ENCODE data around the gene RNF112. TPM values are rescaled to one million over a fixed set of nuclear protein-coding genes. Genes with fewer than 3 reads are reported as not detected.
A peak's percentile ranks its signal among the peaks of the same experiment; 100 is the strongest.

The RNF112 gene
- total and polyA plus RNA-seq, 7 experiments from 2014 or later, result 0.15 to 2.3 (median 1.1) TPM; not detected in 1

- Mint-ChIP-seq H3K4me3 (peak overlapping the region in 5 of 10 donors; percentile 9 to 94 (median 92)), H3K4me1 (peaks cover 0 to 30% (median 6%) of the 10 kb centered on the region in 7 donors), H3K36me3 (no peaks in the 10 kb centered on the region), H3K27me3 (peaks cover 7 to 21% (median 16%) of the 10 kb centered on the region in 5 donors), H3K27ac (peak overlapping the region in 2 of 9 donors; percentile 19 to 66), H3K9me3 (no peaks in the 10 kb centered on the region)
- Histone ChIP-seq H3K27ac (ENCODE audit: low read depth, low read length) (no peak overlapping the region), H3K4me1 (ENCODE audit: control insufficient read depth in 2 of 2, insufficient read depth in 2 of 2, low read length in 2 of 2) (peaks cover 6 to 11% of the 10 kb centered on the region in 2 donors), H3K9me3 (ENCODE audit: control insufficient read depth in 2 of 3, low read length in 3 of 3) (no peaks in the 10 kb centered on the region), H3K36me3 (ENCODE audit: control insufficient read depth in 2 of 3, insufficient read depth in 3 of 3, low read length in 3 of 3) (no peaks in the 10 kb centered on the region), H3K4me3 (ENCODE audit: low read length) (no peak overlapping the region), H3K27me3 (ENCODE audit: control insufficient read depth in 2 of 2, insufficient read depth in 2 of 2, low read length in 2 of 2) (no peaks in the 10 kb centered on the region)
- CTCF ChIA-PET, result interaction anchor here (0.6 to 4.7 kb wide), 13 partner anchors 8 to 403 kb away, joined by 3 to 64 read pairs (median 5); partner anchors contain the start of gene MAPK7
- ATAC-seq (no peak), DNase-seq (no peak)
- POLR2A ChIA-PET, result interaction anchor here (1.0 to 2.9 kb wide), 2 partner anchors 15 to 85 kb away, joined by 3 to 26 read pairs; partner anchors contain the start of gene MAPK7
- intact Hi-C loops (cut with micrococcal nuclease), result loop anchor here (1.0 to 5.0 kb wide), 7 partner anchors 105 to 506 kb away; partner anchors contain the start of genes ALDH3A2 (in 1 of the 2), PRPSAP2 (in 1 of the 2) and ULK2 (in 1 of the 2)
Observed at GRCh38 chr17:19363460-19364035, 47.5 kb upstream of the RNF112 start.

- no peak for DNase-seq
- Histone ChIP-seq H3K36me3 (ENCODE audit: control insufficient read depth in 2 of 3, insufficient read depth in 3 of 3, low read length in 3 of 3) (no peaks in the 10 kb centered on the region), H3K4me1 (ENCODE audit: control insufficient read depth in 2 of 2, insufficient read depth in 2 of 2, low read length in 2 of 2) (peaks cover 10 to 24% of the 10 kb centered on the region in 2 donors), H3K4me3 (ENCODE audit: low read length) (no peak overlapping the region), H3K9me3 (ENCODE audit: control insufficient read depth in 2 of 3, low read length in 3 of 3) (no peaks in the 10 kb centered on the region), H3K27ac (ENCODE audit: low read depth, low read length) (no peak overlapping the region), H3K27me3 (ENCODE audit: control insufficient read depth in 2 of 2, insufficient read depth in 2 of 2, low read length in 2 of 2) (no peaks in the 10 kb centered on the region)
- H3K4me1 Mint-ChIP-seq, result peaks cover 9 to 42% (median 19%) of the 10 kb centered on the region in 7 donors
- no peaks in the 10 kb centered on the region for H3K9me3 Mint-ChIP-seq
- POLR2A ChIA-PET, result interaction anchor here (2.5 kb wide), 1 partner anchor 13 kb away, joined by 14 read pairs; the partner anchor contains the start of gene MAPK7
- ATAC-seq, result no peak
- H3K36me3 Mint-ChIP-seq, result peaks cover 0 to under 1% (median 0%) of the 10 kb centered on the region in 5 donors
- H3K4me3 Mint-ChIP-seq, result no peak overlapping the region
- intact Hi-C loops (cut with micrococcal nuclease), result loop anchor here (5.0 kb wide), 2 partner anchors 502 to 508 kb away; partner anchors contain the start of genes PRPSAP2 (in 1 of the 2) and ULK2 (in 1 of the 2)
- H3K27ac Mint-ChIP-seq, result no peak overlapping the region
- CTCF ChIA-PET, result interaction anchor here (0.6 to 4.7 kb wide), 6 partner anchors 12 to 154 kb away, joined by 3 to 64 read pairs (median 4); partner anchors contain the start of gene MAPK7
- H3K27me3 Mint-ChIP-seq, result peaks cover 0 to 12% (median 4%) of the 10 kb centered on the region in 5 donors
Observed at GRCh38 chr17:19364699-19365498, 46.1 kb upstream of the RNF112 start.

GRCh38 chr17:19365499-19365817 is 45.6 kb upstream of the RNF112 start:
- Histone ChIP-seq H3K27ac (ENCODE audit: low read depth, low read length) (no peak overlapping the region), H3K4me1 (ENCODE audit: control insufficient read depth in 2 of 2, insufficient read depth in 2 of 2, low read length in 2 of 2) (peaks cover 16 to 30% of the 10 kb centered on the region in 2 donors), H3K36me3 (ENCODE audit: control insufficient read depth in 2 of 3, insufficient read depth in 3 of 3, low read length in 3 of 3) (no peaks in the 10 kb centered on the region), H3K9me3 (ENCODE audit: control insufficient read depth in 2 of 3, low read length in 3 of 3) (no peaks in the 10 kb centered on the region), H3K27me3 (ENCODE audit: control insufficient read depth in 2 of 2, insufficient read depth in 2 of 2, low read length in 2 of 2) (no peaks in the 10 kb centered on the region), H3K4me3 (ENCODE audit: low read length) (no peak overlapping the region)
- ATAC-seq (no peak), DNase-seq (no peak)
- H3K4me1 Mint-ChIP-seq, result peaks cover 14 to 47% (median 24%) of the 10 kb centered on the region in 7 donors
- ChIA-PET POLR2A (interaction anchor here (2.5 kb wide), 1 partner anchor 12 kb away, joined by 14 read pairs; the partner anchor contains the start of gene MAPK7), CTCF (interaction anchor here (0.6 to 4.7 kb wide), 4 partner anchors 12 to 154 kb away, joined by 3 to 64 read pairs (median 7); partner anchors contain the start of gene MAPK7)
- peaks cover 0 to 3% (median 0%) of the 10 kb centered on the region in 5 donors for H3K36me3 Mint-ChIP-seq
- peaks cover 0 to 12% (median 4%) of the 10 kb centered on the region in 5 donors for H3K27me3 Mint-ChIP-seq
- no peak overlapping the region for H3K4me3 Mint-ChIP-seq
- intact Hi-C loops (cut with micrococcal nuclease), result no loop called here
- peak overlapping the region in 1 of 9 donors; percentile 1 for H3K27ac Mint-ChIP-seq
- H3K9me3 Mint-ChIP-seq, result no peaks in the 10 kb centered on the region

- intact Hi-C loops (cut with micrococcal nuclease), result no loop called here
- CTCF ChIA-PET, result interaction anchor here (1.1 to 4.7 kb wide), 2 partner anchors 11 to 81 kb away, joined by 10 to 64 read pairs; partner anchors contain the start of gene MAPK7
- ATAC-seq, result no peak
- H3K4me3 ChIP-seq (ENCODE audit: low read length), result no peak overlapping the region
- POLR2A ChIA-PET, result interaction anchor here (2.5 kb wide), 1 partner anchor 12 kb away, joined by 14 read pairs; the partner anchor contains the start of gene MAPK7
- Mint-ChIP-seq H3K27ac (peak overlapping the region in 2 of 9 donors; percentile 1 to 32), H3K9me3 (no peaks in the 10 kb centered on the region), H3K36me3 (peaks cover 0 to 3% (median 0%) of the 10 kb centered on the region in 5 donors), H3K4me1 (peaks cover 14 to 52% (median 28%) of the 10 kb centered on the region in 7 donors), H3K27me3 (peaks cover 0 to 8% (median 4%) of the 10 kb centered on the region in 5 donors), H3K4me3 (no peak overlapping the region)
- peaks cover 21 to 35% of the 10 kb centered on the region in 2 donors for H3K4me1 ChIP-seq (ENCODE audit: control insufficient read depth in 2 of 2, insufficient read depth in 2 of 2, low read length in 2 of 2)
- H3K36me3 ChIP-seq (ENCODE audit: control insufficient read depth in 2 of 3, insufficient read depth in 3 of 3, low read length in 3 of 3), result no peaks in the 10 kb centered on the region
- no peaks in the 10 kb centered on the region for H3K9me3 ChIP-seq (ENCODE audit: control insufficient read depth in 2 of 3, low read length in 3 of 3)
- no peak overlapping the region for H3K27ac ChIP-seq (ENCODE audit: low read depth, low read length)
- no peak for DNase-seq
- no peaks in the 10 kb centered on the region for H3K27me3 ChIP-seq (ENCODE audit: control insufficient read depth in 2 of 2, insufficient read depth in 2 of 2, low read length in 2 of 2)
Observed at GRCh38 chr17:19365833-19366636, 45.0 kb upstream of the RNF112 start.

GRCh38 chr17:19366637-19366972 is 44.4 kb upstream of the RNF112 start:
- intact Hi-C loops (cut with micrococcal nuclease), result no loop called here
- Mint-ChIP-seq H3K27me3 (peaks cover 0 to 5% (median 0%) of the 10 kb centered on the region in 5 donors), H3K36me3 (peaks cover 0 to 5% (median 0%) of the 10 kb centered on the region in 5 donors), H3K4me1 (peaks cover 14 to 54% (median 33%) of the 10 kb centered on the region in 7 donors), H3K9me3 (no peaks in the 10 kb centered on the region), H3K4me3 (no peak overlapping the region), H3K27ac (peak overlapping the region in 1 of 9 donors; percentile 48)
- H3K36me3 ChIP-seq (ENCODE audit: control insufficient read depth in 2 of 3, insufficient read depth in 3 of 3, low read length in 3 of 3), result no peaks in the 10 kb centered on the region
- no peaks in the 10 kb centered on the region for H3K27me3 ChIP-seq (ENCODE audit: control insufficient read depth in 2 of 2, insufficient read depth in 2 of 2, low read length in 2 of 2)
- no peak overlapping the region for H3K4me3 ChIP-seq (ENCODE audit: low read length)
- H3K27ac ChIP-seq (ENCODE audit: low read depth, low read length), result no peak overlapping the region
- ATAC-seq, result no peak
- no peaks in the 10 kb centered on the region for H3K9me3 ChIP-seq (ENCODE audit: control insufficient read depth in 2 of 3, low read length in 3 of 3)
- DNase-seq, result no peak
- ChIA-PET POLR2A (interaction anchor here (2.5 kb wide), 1 partner anchor 11 kb away, joined by 14 read pairs; the partner anchor contains the start of gene MAPK7), CTCF (no interaction called here)
- H3K4me1 ChIP-seq (ENCODE audit: control insufficient read depth in 2 of 2, insufficient read depth in 2 of 2, low read length in 2 of 2), result peaks cover 26 to 41% of the 10 kb centered on the region in 2 donors
